GM21390 (cell line): ENCODE results near the gene BNC2.
"Not testable (repeated sequence)": the region's sequence is repeated elsewhere in the genome, so short reads cannot be mapped to it uniquely, and the experiment has no call there.

Experiments
- ATAC-seq: cut with Tn5 transposase; IDR thresholded peaks from one replicate; pipeline ENCODE4 v1.9.1; 2021; ENCODE audit not compliant: unreplicated experiment

Gene BNC2

GRCh38 chr9:16555802-16556201 is 314.7 kb downstream of the BNC2 start:
- ATAC-seq = no peak

DNA sequence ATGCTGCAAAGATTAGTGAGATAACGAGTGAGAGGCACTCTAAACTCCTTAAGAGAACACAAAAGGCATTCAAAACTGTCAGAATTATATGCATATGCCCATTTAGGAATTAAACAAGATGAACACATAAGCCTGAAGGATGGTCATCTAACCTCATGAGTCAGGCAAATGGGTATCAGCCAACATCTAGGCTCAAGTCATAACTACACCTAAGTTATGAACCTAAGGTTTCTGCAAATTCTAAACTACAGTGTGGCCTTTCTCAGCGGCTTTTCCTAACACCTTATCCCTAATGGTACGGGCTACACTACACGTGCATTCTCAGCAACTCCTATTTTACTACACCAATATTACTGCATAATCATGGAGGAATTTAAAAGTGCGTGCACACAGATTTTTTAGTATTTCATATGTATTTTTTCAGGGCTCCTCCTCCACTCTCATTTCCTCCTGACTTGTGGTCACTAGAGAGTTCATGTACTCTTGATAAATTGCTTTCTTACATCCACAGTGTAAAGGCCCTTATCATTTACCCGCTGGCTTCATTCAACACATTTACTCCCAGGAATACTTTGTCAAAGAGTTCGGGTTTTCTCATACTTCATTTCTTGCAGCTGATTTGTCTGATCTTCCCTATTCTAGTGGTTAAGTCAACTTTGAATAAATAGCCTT is 316.5 kb downstream of the BNC2 start:
- no peak for ATAC-seq

DNA sequence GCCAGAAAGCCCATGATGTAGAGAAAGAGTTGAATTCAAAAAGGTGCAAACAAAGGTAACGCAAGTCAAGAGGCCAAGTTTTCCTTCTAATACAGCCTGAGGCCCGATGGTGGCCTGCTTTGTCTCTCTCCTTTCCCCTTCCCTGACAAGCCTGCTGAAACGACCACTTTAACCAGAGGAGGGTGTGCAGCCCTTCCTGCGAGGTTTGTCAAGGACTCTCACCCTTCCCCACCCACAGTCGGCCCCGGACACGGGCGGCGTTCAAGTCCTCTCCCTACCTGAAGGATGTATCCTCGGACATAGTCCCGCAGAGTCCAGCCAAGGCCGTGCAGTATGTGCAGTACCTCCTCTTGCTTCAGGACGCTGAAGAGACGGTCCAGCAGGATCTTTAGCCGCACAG is 318.2 kb downstream of the BNC2 start:
- ATAC-seq = no peak

- ATAC-seq = no peak
Measured at GRCh38 chr9:16551692-16552091, 318.8 kb downstream of the BNC2 start.

DNA sequence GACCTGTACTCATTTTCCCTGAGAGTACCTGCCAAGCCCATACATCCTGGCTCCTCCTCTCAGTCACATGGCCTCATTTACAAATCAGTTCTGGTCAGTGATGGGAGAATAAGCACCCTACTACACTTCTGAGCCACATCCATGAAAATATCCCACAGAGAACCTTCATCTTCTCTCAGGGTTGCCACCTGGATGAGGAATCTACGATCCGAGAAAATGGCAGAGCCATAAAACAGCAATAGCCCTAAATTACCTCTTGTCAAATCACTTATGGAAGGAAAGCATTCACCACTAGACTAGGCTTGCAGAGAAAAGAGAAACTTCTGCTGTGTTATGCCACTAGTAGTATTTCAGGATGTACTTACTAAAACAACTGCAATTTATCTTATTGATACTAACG is 324.8 kb downstream of the BNC2 start:
- ATAC-seq = no peak

DNA sequence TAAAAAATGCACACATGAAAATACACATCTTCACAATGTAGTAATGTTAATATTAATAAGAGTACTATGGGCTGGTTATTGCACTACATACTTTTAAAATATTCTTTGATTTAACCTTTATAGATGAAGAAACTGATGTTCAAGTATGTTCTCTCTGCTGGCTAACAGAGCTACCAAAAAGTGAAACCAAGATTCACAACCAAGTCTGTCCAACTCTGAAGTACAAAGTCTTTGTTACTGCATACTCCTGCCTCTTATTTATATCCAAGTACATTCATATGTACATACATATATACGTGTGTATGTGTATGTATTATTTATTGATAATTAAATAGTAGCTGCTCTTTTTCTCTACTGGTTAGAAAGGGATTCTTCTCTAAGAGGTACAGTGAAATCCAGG is 325.6 kb downstream of the BNC2 start:
- ATAC-seq = no peak

DNA sequence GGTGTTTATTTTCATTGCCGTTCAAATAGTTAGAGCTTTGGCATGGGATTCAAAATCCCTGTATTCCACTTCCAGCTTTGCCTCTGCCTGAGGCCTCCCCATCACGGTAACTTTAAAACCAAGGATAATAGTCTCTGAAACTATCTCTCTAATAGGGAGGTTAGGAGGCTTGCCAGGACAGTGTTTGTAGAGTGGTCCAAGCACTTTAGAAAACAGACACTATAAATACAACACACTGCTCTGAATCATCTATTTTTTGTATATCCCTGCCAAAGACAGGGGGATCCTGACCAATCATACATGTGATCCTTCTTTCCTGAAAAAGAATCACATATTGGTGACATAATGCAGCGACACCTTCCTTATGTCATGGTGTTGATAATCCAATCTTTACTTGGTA is 326.8 kb downstream of the BNC2 start:
- no peak for ATAC-seq

- no peak for ATAC-seq
Measured at GRCh38 chr9:16543225-16543624, 327.2 kb downstream of the BNC2 start.

GRCh38 chr9:16542290-16542689 is 328.2 kb downstream of the BNC2 start:
- ATAC-seq = no peak

GRCh38 chr9:16540743-16541613 is 329.5 kb downstream of the BNC2 start:
- ATAC-seq = no peak

- ATAC-seq = not testable (repeated sequence)
Measured at GRCh38 chr9:16539626-16540025, 330.8 kb downstream of the BNC2 start.

DNA sequence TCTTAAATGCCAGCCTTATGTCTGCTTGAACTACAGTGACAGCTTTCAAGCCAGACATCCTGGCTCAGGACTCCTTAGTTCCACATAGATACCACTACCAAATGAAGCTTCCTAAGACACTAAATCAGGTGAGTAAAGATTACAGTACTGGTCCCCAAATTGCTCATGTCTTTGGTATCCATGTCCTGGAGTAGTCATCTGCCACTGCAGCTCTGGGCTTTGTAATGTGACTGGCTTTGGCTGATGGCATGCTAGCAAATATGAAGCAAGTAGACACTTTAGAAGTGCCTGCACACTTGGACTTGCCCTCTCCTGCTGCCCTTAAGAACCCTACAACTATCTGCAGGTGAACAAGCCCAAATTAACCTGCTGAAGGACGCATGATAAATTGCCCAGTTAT is 334.9 kb downstream of the BNC2 start:
- ATAC-seq = no peak

GRCh38 chr9:16532681-16533450 is 337.6 kb downstream of the BNC2 start:
- ATAC-seq = no peak

DNA sequence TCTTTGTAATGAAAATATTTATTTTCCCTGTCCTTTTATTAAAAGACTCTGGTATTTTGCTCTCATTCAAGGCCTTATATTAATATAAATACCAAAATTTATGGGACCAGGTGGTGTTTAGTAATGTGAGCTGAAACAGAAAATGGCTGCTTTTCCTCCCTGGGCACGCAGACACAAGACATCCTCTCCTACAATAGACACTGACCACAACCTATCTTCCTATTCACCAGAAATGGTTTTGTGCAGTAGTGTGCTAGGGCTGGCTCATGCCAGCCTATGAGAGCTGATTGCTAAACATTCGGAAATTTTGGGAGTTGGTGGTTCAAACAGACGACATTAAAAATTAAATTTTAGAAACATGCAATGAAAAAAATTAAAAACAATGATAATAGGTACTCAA is 338.2 kb downstream of the BNC2 start:
- no peak for ATAC-seq

- no peak for ATAC-seq
Measured at GRCh38 chr9:16530669-16531642, 339.5 kb downstream of the BNC2 start.

DNA sequence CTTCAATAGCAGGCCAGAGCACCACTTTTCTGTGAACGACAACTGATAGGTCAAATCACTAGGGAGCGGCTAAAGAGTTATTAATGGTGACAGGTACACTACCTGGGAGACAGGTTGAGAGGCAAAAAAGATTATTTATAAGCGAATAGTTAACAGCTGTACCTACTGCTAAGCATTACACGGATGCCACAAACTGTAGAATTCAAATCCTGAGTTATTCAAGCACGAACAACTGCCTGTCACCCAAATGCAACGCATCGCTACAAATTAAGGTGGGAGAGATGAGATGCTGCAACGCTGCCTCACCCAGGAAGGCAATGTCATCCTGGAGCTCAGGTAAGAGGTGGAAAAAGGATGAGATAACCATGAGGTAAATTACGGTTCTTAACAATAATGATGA is 342.9 kb downstream of the BNC2 start:
- ATAC-seq = no peak

DNA sequence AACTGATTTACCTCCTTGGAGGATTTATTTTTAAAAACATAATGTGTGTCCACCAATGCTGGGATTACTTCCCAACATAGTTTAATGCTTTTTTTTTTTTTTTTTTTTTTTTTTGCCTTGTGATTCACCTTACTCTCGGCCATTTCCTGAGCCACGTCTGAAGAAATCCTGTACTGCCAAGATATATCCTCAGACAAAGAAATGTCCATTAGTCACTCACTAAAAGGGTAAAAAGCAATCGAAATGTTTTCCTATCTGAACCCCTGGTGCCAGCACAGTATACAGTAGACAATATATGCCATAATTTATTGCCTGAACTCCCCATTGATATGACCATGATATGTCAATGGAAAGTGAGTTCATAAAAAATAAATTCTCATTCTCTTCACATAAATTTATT is 344.1 kb downstream of the BNC2 start:
- no peak for ATAC-seq

GRCh38 chr9:16524823-16525222 is 345.6 kb downstream of the BNC2 start:
- ATAC-seq = no peak

- ATAC-seq = no peak
Measured at GRCh38 chr9:16524078-16524477, 346.4 kb downstream of the BNC2 start.

DNA sequence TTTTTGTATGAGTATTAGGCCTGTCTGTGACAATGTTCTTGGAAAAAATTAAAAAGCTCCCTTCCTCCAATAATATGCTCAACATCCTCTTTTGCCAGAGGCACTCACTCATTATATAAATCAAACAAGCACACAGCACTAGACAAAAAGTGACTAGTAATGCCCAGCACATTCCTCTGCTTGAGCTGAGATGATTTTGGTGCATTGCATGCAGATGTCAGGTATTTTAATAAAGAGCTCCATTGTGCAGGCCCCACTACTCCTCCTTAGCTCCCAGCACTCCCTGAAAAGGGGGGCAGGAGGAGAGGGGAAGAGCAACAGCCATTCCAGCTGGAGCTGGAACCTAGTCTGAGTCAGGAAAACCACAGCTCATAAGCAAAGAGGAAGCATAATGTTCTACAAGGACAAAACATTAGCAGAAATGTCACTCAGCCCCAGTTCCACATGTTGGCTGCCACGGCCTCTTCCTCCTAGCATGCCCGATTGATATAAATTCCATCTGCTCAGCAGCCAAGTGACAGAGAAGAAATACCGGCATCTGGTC is 348.5 kb downstream of the BNC2 start:
- no peak for ATAC-seq
